ENCODE data around the gene LRPAP1.
A peak's percentile ranks its signal among the peaks of the same experiment; 100 is the strongest.

LRPAP1 gene

GRCh38 chr4:3473181-3473950, 58.9 kb downstream of the LRPAP1 start:
- DNase-seq (ENCODE audit: low read depth) = no peak
- H3K4me3 ChIP-seq (ENCODE audit: low read depth, low read length) = no peak overlapping the region
- no peak for TF ChIP-seq CTCF (IDR thresholded peaks at IDR 0.05; ENCODE audit: control insufficient read depth, extremely low read depth, insufficient read depth)

DNA sequence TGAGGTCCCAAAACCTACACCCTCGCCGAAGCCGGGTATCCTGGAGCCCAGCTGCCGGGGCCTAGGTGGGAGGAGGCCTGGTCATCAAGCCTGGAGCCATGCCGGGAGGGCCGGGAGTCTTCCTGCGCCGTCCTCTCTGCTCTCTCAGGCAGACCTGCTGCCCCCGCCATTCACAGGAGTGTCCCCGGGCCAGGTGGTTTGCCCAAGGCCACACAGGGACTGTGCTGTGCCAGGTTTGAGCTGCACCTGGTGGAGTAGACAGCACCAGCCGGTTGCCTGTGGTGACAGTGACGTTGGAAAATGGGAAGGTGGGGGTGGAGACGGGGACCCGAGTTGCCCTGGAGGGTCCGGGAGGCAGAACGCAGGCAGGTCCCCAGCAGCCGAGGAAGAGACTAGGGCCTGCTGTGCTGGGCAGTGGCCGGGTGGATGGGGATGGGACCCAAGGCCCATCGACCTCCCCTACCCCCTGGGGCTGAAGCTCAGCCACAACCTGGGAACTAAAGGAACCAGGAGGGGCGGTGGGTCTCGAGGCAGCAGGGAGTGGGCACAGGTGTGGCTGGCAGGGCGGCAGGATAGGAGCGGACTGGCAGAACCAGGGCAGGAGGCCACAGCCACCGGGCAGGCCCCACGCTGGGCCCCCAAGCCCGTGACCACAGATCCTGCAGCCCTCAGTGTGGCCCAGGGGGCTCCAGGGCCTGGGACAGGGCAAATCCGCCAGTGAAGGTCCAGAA, 59.6 kb downstream of the LRPAP1 start:
- H3K4me3 ChIP-seq (ENCODE audit: low read depth, low read length) = no peak overlapping the region
- no peak for DNase-seq (ENCODE audit: low read depth)
- TF ChIP-seq CTCF (IDR thresholded peaks at IDR 0.05; ENCODE audit: control insufficient read depth, extremely low read depth, insufficient read depth) = no peak

DNA sequence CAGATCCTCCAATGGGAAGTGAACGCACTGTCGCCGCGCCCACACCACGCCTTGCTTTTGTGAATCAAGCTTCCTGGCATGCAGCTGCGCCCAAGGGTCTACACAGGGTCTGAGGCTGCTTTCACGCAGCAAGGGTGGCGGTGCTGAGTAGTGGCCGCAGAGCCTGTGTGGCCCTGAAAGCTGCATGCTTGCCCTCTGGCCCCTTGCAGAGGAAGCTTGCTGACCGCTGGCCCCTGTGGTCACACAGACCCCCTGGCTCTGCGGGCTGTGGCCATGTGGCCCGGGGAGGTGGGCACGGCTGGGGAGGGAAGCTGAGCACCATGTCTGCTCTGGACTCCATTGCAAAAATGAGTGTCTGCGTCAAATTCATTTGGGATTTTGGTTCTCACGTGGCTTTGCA, 60.3 kb downstream of the LRPAP1 start:
- DNase-seq (ENCODE audit: low read depth) = no peak
- no peak for TF ChIP-seq CTCF (IDR thresholded peaks at IDR 0.05; ENCODE audit: control insufficient read depth, extremely low read depth, insufficient read depth)
- no peak overlapping the region for H3K4me3 ChIP-seq (ENCODE audit: low read depth, low read length)

DNA sequence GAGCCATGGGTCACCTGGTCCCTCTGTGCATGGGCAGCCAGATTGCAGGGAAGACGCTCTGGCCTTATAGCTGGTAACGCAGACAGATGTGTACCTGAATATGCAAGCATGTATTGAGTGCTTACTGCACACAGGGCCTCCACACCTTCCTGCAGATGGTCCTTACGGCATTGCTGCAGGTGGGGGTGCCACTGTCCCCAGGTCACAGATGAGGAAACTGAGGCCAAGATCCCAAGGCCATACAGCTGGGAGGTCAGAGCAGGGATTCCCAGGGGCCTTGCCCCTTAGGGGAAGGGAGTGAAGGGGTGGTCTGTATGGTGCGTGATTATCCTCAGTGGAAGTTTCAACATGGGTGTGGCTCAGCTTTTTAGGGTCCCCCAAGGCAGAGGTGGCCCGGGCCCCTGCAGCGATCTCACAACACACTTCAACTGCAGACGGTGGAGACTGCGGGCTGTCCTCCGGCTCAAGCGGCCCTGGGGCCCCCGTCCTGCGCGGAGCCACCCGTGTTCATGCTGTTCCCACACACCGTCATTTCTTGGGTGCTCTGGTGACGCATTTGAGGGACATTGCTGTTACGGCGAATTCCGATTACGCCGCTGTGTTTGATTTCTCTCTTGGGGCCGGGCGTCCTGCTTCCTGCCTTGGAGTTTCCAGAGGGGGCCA, 61.0 kb downstream of the LRPAP1 start:
- H3K4me3 ChIP-seq (ENCODE audit: low read depth, low read length) = no peak overlapping the region
- no peak for DNase-seq (ENCODE audit: low read depth)

DNA sequence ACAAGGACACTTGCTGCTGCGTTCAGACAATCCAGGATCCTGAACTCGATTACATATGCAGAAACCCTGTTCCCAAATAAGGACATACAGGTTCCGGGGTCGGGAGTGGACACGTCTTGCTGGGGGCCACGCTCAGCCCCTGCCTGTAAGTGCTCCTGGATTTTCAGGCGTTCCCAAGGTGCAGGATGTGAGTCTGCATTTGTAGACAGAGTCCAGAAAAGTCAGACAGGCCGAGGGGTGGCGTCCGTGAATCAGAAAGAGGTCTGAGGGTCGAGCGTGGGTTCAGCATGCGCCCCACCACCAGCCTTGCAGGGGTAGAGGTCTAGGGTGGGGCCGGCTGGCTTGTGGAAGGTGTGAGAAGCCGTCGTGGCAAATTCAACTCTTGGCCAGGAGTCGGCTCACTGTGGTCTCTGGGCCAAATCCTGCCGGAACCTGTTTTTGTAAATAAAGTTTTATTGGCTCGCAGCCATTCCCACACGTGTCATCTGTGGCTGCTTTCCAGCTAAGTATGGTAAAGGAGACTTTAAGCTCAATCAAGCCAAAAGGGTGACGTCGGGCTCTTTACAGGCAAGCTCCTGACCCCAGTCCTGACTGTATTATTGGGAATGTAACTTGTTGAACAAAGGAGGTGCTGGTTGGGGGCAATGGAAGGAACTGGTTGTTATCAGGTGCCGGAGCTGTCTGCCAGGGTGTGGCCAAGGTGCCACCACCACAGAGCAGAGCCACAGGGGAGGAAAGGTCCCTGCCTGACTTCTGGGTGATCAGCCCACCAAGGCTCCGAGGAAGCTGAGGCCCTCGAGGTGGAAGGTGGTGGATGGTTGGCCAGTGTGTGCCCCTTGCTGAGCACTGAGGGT, 61.8 kb downstream of the LRPAP1 start:
- DNase-seq (ENCODE audit: low read depth) = peak; percentile 79
- H3K4me3 ChIP-seq (ENCODE audit: low read depth, low read length) = no peak overlapping the region
- TF ChIP-seq CTCF (IDR thresholded peaks at IDR 0.05; ENCODE audit: control insufficient read depth, extremely low read depth, insufficient read depth) = no peak

More for the DNA sequence above, 61.0 kb downstream of the LRPAP1 start:
- TF ChIP-seq CTCF (IDR thresholded peaks at IDR 0.05; ENCODE audit: control insufficient read depth, extremely low read depth, insufficient read depth) = no peak
